ENCODE results near the gene MED13L.

Gene MED13L

GRCh38 chr12:116201359-116201758, 76.1 kb downstream of the MED13L start:
- DNase-seq (ENCODE audit: low read depth, low spot score): no peak
- H3K27ac ChIP-seq (ENCODE audit: low read length): no peak overlapping the region
- H3K27me3 ChIP-seq (ENCODE audit: control insufficient read depth, insufficient read depth, low read length): no peaks in the 10 kb centered on the region
- H3K36me3 ChIP-seq (ENCODE audit: control insufficient read depth, insufficient read depth, low read length): no peaks in the 10 kb centered on the region
- no CpG with 5 or more reads among the region's 2 CpGs for WGBS (ENCODE audit: insufficient coverage, insufficient read length)
- H3K4me1 ChIP-seq (ENCODE audit: control insufficient read depth, insufficient read depth, low read length): no peaks in the 10 kb centered on the region
- no peak overlapping the region for H3K4me3 ChIP-seq (ENCODE audit: low read length)
- H3K9me3 ChIP-seq (ENCODE audit: control insufficient read depth, insufficient read depth, low read length): no peaks in the 10 kb centered on the region

GRCh38 chr12:116200812-116201211, 76.7 kb downstream of the MED13L start:
- no peak overlapping the region for H3K27ac ChIP-seq (ENCODE audit: low read length)
- no peaks in the 10 kb centered on the region for H3K4me1 ChIP-seq (ENCODE audit: control insufficient read depth, insufficient read depth, low read length)
- H3K27me3 ChIP-seq (ENCODE audit: control insufficient read depth, insufficient read depth, low read length): no peaks in the 10 kb centered on the region
- H3K9me3 ChIP-seq (ENCODE audit: control insufficient read depth, insufficient read depth, low read length): no peaks in the 10 kb centered on the region
- no peaks in the 10 kb centered on the region for H3K36me3 ChIP-seq (ENCODE audit: control insufficient read depth, insufficient read depth, low read length)
- no peak overlapping the region for H3K4me3 ChIP-seq (ENCODE audit: low read length)
- WGBS (ENCODE audit: insufficient coverage, insufficient read length): no CpG with 5 or more reads among the region's 1 CpG
- DNase-seq (ENCODE audit: low read depth, low spot score): no peak

GRCh38 chr12:116199160-116199706, 78.3 kb downstream of the MED13L start:
- no peak overlapping the region for H3K27ac ChIP-seq (ENCODE audit: low read length)
- no peaks in the 10 kb centered on the region for H3K36me3 ChIP-seq (ENCODE audit: control insufficient read depth, insufficient read depth, low read length)
- H3K27me3 ChIP-seq (ENCODE audit: control insufficient read depth, insufficient read depth, low read length): no peaks in the 10 kb centered on the region
- H3K4me1 ChIP-seq (ENCODE audit: control insufficient read depth, insufficient read depth, low read length): 0 out of 2 replicates have a peak, but pooled peaks cover 1% of the 10 kb centered on the region
- WGBS (ENCODE audit: insufficient coverage, insufficient read length): no CpG with 5 or more reads among the region's 1 CpG
- DNase-seq (ENCODE audit: low read depth, low spot score): no peak
- H3K9me3 ChIP-seq (ENCODE audit: control insufficient read depth, insufficient read depth, low read length): no peaks in the 10 kb centered on the region
- no peak overlapping the region for H3K4me3 ChIP-seq (ENCODE audit: low read length)

- H3K36me3 ChIP-seq (ENCODE audit: control insufficient read depth, insufficient read depth, low read length): no peaks in the 10 kb centered on the region
- no peaks in the 10 kb centered on the region for H3K9me3 ChIP-seq (ENCODE audit: control insufficient read depth, insufficient read depth, low read length)
- H3K27ac ChIP-seq (ENCODE audit: low read length): no peak overlapping the region
- H3K4me3 ChIP-seq (ENCODE audit: low read length): no peak overlapping the region
- H3K27me3 ChIP-seq (ENCODE audit: control insufficient read depth, insufficient read depth, low read length): no peaks in the 10 kb centered on the region
- WGBS (ENCODE audit: insufficient coverage, insufficient read length): no CpG with 5 or more reads among the region's 14 CpGs
- no peak for DNase-seq (ENCODE audit: low read depth, low spot score)
- 0 out of 2 replicates have a peak, but pooled peaks cover 1% of the 10 kb centered on the region for H3K4me1 ChIP-seq (ENCODE audit: control insufficient read depth, insufficient read depth, low read length)
Observed at GRCh38 chr12:116196752-116197718, 80.5 kb downstream of the MED13L start.

- DNase-seq (ENCODE audit: low read depth, low spot score): no peak
- no peaks in the 10 kb centered on the region for H3K9me3 ChIP-seq (ENCODE audit: control insufficient read depth, insufficient read depth, low read length)
- WGBS (ENCODE audit: insufficient coverage, insufficient read length): no CpG with 5 or more reads among the region's 3 CpGs
- no peak overlapping the region for H3K4me3 ChIP-seq (ENCODE audit: low read length)
- no peak overlapping the region for H3K27ac ChIP-seq (ENCODE audit: low read length)
- H3K27me3 ChIP-seq (ENCODE audit: control insufficient read depth, insufficient read depth, low read length): no peaks in the 10 kb centered on the region
- no peaks in the 10 kb centered on the region for H3K36me3 ChIP-seq (ENCODE audit: control insufficient read depth, insufficient read depth, low read length)
- H3K4me1 ChIP-seq (ENCODE audit: control insufficient read depth, insufficient read depth, low read length): 0 out of 2 replicates have a peak, but pooled peaks cover 1% of the 10 kb centered on the region
Observed at GRCh38 chr12:116196226-116196625, 81.3 kb downstream of the MED13L start.

GRCh38 chr12:116194935-116195431, 82.5 kb downstream of the MED13L start:
- H3K27me3 ChIP-seq (ENCODE audit: control insufficient read depth, insufficient read depth, low read length): no peaks in the 10 kb centered on the region
- no peaks in the 10 kb centered on the region for H3K36me3 ChIP-seq (ENCODE audit: control insufficient read depth, insufficient read depth, low read length)
- no peaks in the 10 kb centered on the region for H3K9me3 ChIP-seq (ENCODE audit: control insufficient read depth, insufficient read depth, low read length)
- no CpG with 5 or more reads among the region's 3 CpGs for WGBS (ENCODE audit: insufficient coverage, insufficient read length)
- 0 out of 2 replicates have a peak, but pooled peaks cover 1% of the 10 kb centered on the region for H3K4me1 ChIP-seq (ENCODE audit: control insufficient read depth, insufficient read depth, low read length)
- no peak overlapping the region for H3K27ac ChIP-seq (ENCODE audit: low read length)
- no peak for DNase-seq (ENCODE audit: low read depth, low spot score)
- no peak overlapping the region for H3K4me3 ChIP-seq (ENCODE audit: low read length)

- Histone ChIP-seq H3K27me3 (ENCODE audit: control insufficient read depth, insufficient read depth, low read length) (no peaks in the 10 kb centered on the region), H3K9me3 (ENCODE audit: control insufficient read depth, insufficient read depth, low read length) (no peaks in the 10 kb centered on the region), H3K36me3 (ENCODE audit: control insufficient read depth, insufficient read depth, low read length) (no peaks in the 10 kb centered on the region), H3K27ac (ENCODE audit: low read length) (no peak overlapping the region), H3K4me1 (ENCODE audit: control insufficient read depth, insufficient read depth, low read length) (no peaks in the 10 kb centered on the region), H3K4me3 (ENCODE audit: low read length) (no peak overlapping the region)
- no peak for DNase-seq (ENCODE audit: low read depth, low spot score)
Observed at GRCh38 chr12:116189692-116190091, 87.8 kb downstream of the MED13L start.

GRCh38 chr12:116188581-116188980, 88.9 kb downstream of the MED13L start:
- 100% methylated on average over 2 of the region's 3 CpGs for WGBS (ENCODE audit: insufficient coverage, insufficient read length)
- no peak overlapping the region for H3K27ac ChIP-seq (ENCODE audit: low read length)

GRCh38 chr12:116187151-116187511, 90.4 kb downstream of the MED13L start:
- WGBS (ENCODE audit: insufficient coverage, insufficient read length): no CpG with 5 or more reads among the region's 1 CpG
- H3K27ac ChIP-seq (ENCODE audit: low read length): no peak overlapping the region
- H3K4me3 ChIP-seq (ENCODE audit: low read length): no peak overlapping the region
- no peaks in the 10 kb centered on the region for H3K27me3 ChIP-seq (ENCODE audit: control insufficient read depth, insufficient read depth, low read length)
- no peak for DNase-seq (ENCODE audit: low read depth, low spot score)
- no peaks in the 10 kb centered on the region for H3K4me1 ChIP-seq (ENCODE audit: control insufficient read depth, insufficient read depth, low read length)
- H3K9me3 ChIP-seq (ENCODE audit: control insufficient read depth, insufficient read depth, low read length): no peaks in the 10 kb centered on the region
- H3K36me3 ChIP-seq (ENCODE audit: control insufficient read depth, insufficient read depth, low read length): no peaks in the 10 kb centered on the region

More at GRCh38 chr12:116188581-116188980, 88.9 kb downstream of the MED13L start:
- Histone ChIP-seq H3K27me3 (ENCODE audit: control insufficient read depth, insufficient read depth, low read length) (no peaks in the 10 kb centered on the region), H3K9me3 (ENCODE audit: control insufficient read depth, insufficient read depth, low read length) (no peaks in the 10 kb centered on the region), H3K4me3 (ENCODE audit: low read length) (no peak overlapping the region), H3K36me3 (ENCODE audit: control insufficient read depth, insufficient read depth, low read length) (no peaks in the 10 kb centered on the region), H3K4me1 (ENCODE audit: control insufficient read depth, insufficient read depth, low read length) (no peaks in the 10 kb centered on the region)
- no peak for DNase-seq (ENCODE audit: low read depth, low spot score)

- WGBS (ENCODE audit: insufficient coverage, insufficient read length): 100% methylated on average over 1 of the region's 3 CpGs
- Histone ChIP-seq H3K27ac (ENCODE audit: low read length) (no peak overlapping the region), H3K4me3 (ENCODE audit: low read length) (no peak overlapping the region), H3K9me3 (ENCODE audit: control insufficient read depth, insufficient read depth, low read length) (no peaks in the 10 kb centered on the region), H3K27me3 (ENCODE audit: control insufficient read depth, insufficient read depth, low read length) (no peaks in the 10 kb centered on the region), H3K4me1 (ENCODE audit: control insufficient read depth, insufficient read depth, low read length) (no peaks in the 10 kb centered on the region), H3K36me3 (ENCODE audit: control insufficient read depth, insufficient read depth, low read length) (no peaks in the 10 kb centered on the region)
- no peak for DNase-seq (ENCODE audit: low read depth, low spot score)
Observed at GRCh38 chr12:116186482-116187150, 90.9 kb downstream of the MED13L start.

Data from iPS DF 6.9 (cell line).